HG03103 (cell line): ENCODE measurements around the gene C12orf75.
A peak's percentile ranks its signal among the peaks of the same experiment; 100 is the strongest.
"Not testable (repeated sequence)": the region's sequence is repeated elsewhere in the genome, so short reads cannot be mapped to it uniquely, and the experiment has no call there.

Experiments
- ATAC-seq: cut with Tn5 transposase; IDR thresholded peaks from one replicate; pipeline ENCODE4 v1.9.1; 2021; ENCODE audit warnings: low read depth; ENCODE audit not compliant: unreplicated experiment

Gene C12orf75

DNA sequence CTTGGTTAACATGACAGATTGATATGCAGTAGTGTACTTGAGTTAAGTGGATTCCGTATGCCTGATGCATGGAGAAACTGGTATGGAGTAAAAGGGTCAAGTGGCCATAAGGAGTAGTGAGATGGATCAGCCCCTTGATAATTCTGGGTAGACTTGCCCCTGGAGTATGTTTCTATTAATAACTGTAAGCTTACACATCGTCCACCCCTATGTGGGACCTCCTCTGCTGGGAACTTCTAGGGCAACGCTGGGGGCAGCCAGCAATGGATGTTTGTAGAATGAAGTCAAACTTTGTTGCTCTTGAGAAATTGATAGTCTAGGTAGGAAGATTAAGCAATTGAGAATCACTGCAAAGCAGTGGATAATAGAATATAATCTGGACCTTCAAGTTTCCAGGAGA, 3.5 kb downstream of the C12orf75 start:
- no peak for ATAC-seq

DNA sequence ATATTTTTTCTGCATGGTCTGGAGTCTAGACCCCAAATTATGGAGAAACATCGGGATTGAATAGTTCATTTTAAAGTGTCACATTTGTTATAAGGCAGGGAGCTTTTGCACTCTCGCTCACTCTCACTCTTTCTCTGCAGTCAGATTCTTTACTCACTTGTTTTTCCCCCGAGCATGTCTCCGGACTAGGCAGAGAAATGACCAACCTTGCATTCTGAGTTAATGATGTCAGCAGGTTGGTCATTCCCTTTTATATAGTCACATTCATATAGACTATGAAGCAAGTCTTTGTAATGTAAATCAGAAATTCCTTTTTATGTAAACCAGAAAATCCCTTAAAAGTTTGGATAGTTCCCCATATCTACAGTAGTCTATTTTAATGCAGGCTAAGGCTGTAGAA, 4.1 kb downstream of the C12orf75 start:
- ATAC-seq: no peak

DNA sequence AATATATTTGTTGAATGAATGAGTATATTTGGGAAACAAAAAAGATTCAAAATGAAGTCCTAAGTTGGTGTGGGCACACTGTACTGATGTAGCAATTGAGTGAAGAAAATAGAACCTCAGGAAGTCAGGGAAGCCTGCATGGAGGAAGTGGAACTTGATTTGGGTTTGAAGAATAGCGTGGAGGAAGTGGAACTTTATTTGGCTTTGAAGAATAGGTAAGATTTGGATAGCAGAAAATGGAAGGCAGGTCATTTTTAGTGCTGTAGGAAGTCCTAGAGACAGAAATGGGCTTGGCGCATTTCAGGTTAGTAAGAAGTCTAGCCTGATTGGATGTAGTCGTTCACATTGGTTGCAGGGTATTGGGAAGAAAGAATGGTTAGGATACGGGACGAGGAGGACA, 5.4 kb downstream of the C12orf75 start:
- ATAC-seq: no peak

DNA sequence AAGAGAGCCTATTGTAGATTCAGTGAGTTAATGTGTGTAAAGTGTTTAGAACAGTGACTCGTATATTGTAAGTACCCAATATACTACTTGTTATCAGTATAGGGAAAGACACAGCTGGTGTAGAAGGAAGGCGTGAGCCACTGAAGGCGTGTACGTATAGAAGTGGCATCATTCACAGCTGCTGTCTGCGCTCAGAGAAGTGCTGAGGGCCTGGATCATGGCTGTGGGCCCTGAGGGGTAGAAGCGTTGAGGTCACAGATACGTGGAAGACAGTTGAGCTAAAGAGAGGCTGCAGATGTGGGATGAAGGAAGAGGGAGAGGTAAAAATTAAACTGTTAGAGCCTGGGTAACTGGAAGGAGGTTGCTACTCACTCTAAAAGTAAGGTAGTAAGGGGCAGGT, 5.9 kb downstream of the C12orf75 start:
- ATAC-seq: no peak

DNA sequence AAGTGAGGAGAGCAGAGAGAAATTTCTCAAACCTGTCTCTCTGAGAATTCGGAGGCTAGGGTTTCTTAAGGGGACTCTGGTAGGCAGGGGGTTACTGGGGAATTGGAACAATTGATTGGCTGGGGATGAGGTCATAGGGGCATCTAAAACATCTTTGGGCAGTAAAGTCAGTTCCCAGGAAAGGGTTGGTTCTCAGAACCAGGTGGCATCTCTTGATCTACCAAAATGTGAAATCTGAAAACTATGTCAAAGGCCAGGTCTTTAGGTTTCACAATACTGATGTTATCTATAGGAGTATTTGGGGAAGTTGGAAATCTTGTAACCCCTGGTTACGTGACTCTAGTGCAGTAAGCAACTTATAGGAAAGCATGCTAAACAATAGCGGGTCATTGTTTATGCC, 6.9 kb downstream of the C12orf75 start:
- ATAC-seq: no peak

DNA sequence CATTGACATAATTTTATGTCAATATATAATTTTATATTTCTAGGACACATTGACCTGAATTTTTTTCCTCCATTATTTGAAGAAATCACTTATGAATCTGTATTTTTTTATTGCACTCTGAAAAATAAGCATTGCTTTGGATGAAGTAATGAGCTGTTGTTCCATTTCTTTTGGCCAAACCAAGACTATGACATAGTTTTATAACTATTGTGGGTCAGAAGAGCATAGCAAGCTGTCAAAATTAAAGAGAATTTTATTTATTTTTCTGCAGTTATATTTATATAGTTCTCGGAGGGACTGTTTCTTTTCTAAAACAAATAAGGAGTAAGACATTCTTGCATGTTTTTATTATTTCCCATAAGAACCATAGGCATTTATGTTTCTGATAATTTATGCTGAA, 8.5 kb downstream of the C12orf75 start:
- ATAC-seq: no peak

DNA sequence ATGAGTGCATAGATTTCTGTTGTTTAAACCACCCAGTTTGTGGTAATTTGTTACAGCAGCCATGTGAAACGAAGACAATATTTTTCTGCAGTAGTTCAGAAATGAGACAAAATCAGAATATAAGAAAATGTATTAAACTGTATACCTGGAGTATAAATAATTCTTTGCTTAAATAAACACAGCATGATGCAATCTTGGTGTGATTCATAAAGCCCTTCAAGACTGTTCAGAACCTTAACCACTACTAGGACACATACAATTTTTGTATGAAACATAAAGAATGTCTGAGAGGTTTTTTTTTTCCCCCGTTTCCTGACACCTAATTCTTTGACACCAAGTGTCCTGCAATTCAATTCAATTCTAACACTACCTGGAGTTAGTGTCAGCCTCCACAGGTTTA, 10.5 kb downstream of the C12orf75 start:
- no peak for ATAC-seq

DNA sequence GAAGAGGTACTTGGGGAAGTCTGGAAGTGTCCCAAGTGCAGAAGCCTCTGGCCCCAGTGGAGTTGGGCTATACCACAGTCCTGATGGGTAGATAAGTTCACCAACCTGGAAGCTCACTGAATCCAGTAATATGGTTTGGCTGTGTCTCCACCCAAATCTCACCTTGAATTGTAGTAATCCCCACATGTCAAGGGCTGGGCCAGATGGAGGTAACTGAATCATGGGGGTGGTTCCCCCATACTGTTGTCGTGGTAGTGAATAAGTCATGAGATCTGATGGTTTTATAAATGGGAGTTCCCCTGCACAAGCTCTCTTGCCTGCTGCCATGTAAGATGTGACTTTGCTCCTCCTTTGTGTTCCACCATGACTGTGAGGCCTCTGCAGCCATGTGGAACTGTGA, 11.1 kb downstream of the C12orf75 start:
- not testable (repeated sequence) for ATAC-seq

DNA sequence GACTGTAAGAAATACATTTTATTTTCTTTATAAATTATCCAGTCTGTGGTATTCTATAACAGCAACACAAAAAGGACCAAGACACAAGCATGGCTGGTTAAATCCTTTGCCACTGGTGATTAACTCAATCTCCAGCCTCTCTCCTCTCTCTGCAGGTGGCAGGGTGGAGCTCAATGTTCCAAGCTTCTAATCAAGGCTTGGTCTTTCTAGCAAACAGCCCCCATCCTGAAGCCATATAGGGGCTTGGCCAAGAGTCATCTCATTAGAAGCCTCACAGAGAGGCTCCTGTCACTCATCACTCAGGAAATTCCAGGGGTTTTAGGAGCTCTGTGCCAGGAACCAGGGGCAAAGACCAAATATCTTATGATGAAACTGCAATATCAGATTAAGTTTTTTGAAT, 12.0 kb downstream of the C12orf75 start:
- ATAC-seq: no peak

DNA sequence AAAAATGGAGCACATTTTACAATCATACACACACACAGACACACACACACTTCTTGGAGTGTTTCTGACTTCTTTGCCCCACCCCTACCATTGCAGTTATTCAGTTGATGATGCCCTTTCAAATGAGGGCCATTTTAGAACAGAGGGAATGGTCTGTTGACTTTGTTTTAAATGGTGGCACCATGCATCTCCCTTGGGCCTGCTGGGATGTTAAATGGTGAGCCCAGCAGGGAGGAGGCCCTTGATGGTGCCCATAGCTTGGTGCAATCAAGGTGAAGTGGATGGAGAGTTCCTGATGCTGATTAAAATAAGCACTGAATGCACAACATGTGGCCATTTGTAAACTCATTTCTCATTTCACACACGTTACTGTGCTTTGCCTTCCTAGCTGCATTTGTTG, 13.3 kb downstream of the C12orf75 start:
- no peak for ATAC-seq

DNA sequence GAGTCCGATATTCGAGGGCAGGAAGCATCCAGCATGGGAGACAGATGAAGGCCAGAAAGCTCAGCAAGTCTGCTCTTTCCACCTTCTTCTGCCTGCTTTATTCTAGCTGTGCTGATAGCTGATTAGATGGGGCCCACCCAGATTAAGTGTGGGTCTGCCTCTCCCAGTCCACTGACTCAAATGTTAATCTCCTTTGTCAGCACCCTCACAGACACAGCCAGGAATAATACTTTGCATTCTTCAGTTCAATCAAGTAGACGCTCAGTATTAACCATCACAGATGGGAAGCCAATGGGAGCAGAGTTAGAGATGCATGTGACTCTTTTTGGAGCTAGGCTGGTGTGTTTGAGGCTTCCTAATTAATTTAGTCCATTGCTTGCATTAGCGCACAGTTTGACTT, 17.0 kb downstream of the C12orf75 start:
- ATAC-seq: no peak

DNA sequence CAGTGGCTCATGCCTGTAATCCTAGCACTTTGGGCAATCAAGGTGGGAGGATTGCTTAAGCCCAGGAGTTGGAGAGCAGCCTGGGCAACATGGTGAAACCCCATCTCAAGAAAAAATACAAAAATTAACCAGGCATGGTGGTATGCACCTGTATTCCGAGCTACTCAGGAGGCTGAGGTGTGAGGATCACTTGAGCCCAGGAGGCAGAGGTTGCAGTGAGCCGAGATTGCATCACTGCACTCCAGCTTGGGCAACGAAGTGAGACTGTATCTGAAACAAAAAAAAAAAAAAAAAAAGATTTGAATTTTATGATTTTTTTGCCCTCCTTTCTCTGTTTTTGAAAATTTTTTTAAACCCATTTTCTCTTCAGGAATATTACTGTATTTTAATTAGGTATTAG, 17.7 kb downstream of the C12orf75 start:
- ATAC-seq: no peak

DNA sequence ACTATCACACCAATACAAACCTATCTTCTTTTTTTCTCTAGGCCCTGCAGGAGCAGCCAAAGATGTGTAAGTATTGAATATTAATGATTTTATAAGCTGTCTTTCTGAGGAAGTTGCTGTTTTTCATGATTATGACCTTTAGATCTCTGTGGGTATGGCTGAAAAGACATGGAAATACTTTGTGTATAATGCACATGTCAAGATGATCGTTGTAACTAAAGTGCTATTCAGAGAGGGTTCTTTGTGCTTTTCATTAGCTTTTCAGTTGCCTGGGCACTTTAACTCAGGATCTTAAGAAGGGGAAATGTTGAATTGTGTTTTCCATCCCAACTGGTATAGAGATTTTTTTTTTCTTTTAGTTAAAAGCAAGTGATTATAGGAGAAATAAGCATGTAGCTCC, 18.1 kb downstream of the C12orf75 start:
- ATAC-seq: no peak

DNA sequence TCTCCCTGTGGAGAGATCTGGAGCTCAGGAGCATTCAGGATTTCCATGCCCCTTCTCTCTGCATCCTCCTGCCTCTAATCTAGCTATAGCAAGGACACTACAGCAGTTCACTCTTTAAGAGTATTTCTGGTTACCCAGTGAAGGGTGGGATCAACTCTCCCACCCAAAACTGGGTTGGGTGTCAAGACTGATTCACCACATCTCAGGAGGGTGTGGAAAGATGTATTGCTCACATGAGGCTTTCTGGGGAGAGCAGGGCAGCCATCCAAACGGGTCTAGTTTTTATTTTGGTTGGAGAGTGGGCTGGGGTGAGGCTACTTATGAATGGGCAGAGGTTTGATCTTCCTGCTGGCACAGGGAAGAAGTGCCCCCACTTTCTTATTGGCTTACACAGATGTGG, 18.6 kb downstream of the C12orf75 start:
- ATAC-seq: no peak

DNA sequence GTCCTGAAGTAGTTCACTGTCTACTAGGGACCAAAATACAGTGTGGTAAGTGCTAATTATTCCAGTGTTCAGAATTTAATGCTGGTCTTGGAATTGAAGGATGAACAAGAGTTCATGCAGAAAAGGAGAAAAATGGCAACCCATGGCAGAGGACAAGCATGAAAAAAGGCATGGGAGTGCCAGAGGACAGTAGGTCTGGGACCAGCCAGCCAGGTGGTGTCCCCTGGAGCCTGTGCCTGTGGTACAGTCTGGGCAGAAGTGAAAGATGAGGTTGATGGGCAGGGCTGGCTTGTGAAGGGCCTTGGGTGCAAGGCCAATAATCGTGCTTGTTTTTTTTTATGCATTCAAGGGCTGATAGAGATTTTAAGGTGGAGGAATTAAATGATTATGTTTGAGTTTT, 21.0 kb downstream of the C12orf75 start:
- no peak for ATAC-seq

DNA sequence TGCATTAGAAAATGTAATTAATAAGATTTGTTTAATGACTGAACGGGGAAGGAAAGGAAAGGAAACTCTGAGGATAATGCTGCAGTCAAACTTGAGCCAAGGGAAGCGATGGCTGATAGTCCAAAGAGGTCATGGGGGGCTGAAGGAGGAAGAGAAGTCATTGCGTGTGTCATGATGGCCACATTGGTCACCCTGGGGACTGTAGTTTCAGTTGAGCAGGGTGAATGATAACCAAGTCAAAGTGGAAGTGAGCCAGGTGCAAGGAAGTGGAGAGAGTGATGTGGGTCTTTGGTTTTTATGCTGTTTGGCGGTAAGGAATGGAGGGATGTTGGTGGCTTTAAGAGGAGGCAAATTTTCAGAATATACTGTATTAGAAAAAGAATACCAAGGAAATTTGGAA, 21.6 kb downstream of the C12orf75 start:
- ATAC-seq: peak; percentile 65

DNA sequence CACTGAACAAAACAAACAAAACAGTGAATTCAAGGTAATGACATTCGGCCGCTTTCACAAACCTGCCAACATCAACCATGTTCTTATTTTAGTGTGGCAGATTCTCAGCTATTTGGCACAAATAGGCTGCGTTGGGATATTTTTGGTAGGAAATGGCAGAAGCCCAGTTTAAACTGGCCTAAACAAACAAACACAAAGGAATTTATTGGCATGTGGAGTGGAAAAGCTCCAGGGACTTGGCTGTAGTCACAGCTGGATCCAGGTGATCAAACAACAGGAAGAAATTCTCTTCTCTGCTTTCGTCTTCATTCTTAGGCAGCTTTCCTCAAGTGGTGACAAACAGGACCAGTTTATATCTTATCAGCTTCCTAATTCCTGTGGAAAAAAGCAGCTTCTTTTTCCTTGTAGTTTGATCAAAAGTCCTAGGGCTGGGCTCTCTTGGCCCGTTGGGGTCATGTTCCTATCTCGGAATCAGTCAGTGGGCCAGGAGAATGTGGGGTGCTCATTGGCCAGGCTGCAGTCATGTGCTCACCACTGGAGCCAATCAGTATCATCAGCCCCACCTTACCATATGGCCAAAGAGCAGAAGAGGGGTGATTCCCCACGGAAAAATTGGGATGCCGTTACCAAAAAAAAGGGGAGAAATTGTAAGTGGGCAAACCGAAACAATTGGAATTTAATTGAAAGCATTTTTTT, 22.6 kb downstream of the C12orf75 start:
- ATAC-seq: no peak

DNA sequence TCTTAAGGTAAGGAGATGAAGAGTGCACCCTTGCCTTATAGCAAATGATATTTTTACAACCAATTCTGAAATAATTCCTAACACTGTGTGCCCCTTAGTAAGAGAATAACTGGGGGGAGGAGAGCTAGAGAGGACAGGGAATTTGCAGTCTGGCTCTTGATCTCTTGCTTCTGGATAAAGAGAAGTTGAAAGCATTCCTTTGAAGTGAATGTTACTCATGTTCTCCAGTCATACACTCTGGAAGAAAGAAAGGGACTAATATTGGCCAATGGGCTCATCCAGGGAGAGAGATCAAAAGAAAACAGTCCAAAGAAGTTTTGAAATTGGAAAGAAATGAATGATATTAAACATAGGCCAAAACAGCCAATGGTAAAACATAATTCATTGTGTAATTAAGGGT, 25.3 kb downstream of the C12orf75 start:
- ATAC-seq: no peak

DNA sequence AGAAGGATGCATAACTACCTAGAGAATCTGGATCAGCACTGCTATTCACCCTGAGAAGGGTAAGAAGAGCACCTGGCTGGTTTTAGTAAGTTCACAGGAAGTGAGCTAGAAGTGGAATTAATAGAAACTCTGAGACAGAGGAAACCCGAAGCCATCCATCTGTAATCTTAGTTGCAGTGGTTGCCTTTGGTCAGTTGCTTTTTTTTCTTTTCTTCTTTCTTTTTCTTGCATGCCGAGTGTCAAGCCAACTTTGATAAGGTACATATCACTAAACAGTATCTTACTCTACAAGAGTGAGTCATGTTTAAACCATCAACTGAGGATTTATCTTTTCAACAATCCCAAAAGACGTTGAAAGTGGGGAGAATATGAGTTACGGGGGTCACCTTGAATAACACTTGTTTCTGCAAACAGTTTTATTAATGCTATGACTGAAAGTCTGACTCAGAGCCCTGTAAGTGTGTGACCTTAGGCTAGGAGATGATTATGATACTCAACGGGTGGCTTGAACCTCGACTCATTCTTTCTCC, 26.7 kb downstream of the C12orf75 start:
- ATAC-seq: peak; percentile 60

DNA sequence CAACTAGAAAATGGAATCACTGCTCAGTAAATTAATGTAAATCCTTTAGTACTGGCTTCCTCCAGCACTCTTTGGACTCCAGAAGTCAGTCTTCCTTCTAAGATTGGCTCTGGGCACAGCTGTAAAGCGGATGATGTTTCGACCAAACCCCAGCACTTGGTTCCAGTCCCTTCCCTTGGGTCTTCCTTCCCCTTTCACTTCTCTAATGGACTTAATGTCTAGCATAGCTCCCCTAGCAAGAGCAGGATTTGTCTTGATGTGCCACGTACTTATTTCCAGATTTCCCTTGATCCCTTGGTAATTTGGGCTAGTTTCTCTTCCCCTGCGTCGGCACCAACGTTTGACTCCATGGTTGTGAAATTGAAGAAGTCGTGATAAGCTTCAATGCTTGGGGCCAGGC, 28.3 kb downstream of the C12orf75 start:
- ATAC-seq: peak; percentile 51

DNA sequence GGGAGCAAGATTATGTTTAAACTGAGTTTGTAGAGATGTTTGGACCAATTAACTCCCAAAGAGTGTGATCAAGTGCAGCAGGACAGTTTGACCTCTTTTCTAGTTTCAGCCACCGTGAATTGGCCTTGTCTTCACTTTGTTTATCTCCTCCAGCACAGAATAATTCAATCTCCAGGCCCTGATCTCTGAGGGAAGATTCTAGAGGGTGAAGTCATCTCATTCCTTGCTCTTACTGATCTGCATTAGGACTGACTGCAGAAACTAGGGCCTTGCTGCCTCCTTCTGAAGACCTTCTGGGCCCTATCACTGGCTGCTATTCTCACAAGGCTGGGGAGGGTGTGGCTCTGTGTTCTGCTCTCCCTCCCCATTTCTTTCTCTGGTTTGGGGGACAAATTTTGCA, 29.4 kb downstream of the C12orf75 start:
- ATAC-seq: no peak

DNA sequence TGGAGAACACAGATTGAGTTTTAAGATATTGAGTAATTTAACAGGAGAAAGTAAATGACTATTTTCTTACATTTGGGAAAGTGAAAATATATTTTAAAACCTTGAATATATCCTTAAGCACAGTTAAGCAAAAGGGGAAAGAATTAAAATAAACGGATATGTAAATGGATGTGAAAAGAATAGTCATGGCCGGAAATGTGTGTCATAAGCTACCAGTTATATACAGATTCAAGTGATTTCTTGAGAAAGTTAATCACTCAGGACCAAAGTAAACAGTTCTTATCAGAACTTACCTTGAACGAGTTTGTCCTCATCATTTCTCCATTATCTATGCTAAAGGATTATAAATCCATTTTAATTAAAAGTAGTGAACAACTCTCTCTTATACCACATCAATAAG, 33.4 kb downstream of the C12orf75 start:
- ATAC-seq: no peak

DNA sequence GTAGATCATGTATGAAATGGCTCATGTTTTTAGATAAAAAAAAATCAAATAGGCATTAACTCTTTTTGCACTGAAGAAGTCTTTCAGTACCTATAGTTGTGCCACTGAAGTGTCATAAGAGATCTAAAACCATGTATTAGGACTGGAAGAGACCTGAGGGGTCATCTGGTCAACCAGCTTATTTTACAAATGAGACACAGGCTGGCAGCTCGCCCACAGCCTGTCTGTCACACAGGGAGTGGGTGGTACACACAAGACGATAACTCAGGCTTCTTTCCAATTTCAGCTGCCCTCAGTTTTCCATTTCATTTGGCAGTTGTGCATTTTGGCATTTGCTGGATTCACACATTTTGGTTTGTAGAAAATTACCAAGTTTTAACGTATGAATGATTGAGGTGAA, 34.7 kb downstream of the C12orf75 start:
- ATAC-seq: no peak
